Neural cell (in vitro differentiated cells): ENCODE results near the gene HDAC5. TPM values are rescaled to one million over a fixed set of nuclear protein-coding genes. Genes with fewer than 3 reads are reported as not detected.

Experiments
- H2AFZ ChIP-seq: fragments of 200-600, 300-800 bp; sonication (generic), shearing (Covaris generic); 2 replicates; pipeline ENCODE4 v1.6.0; 2014; ENCODE audit warnings: low read depth, mild to moderate bottlenecking, antibody characterized with exemption, low read length, moderate library complexity
- H3F3A ChIP-seq: fragments of 200-600 bp; shearing (Covaris generic); 2 replicates; pipeline ENCODE4 v1.6.1; 2016; ENCODE audit warnings: mild to moderate bottlenecking, moderate library complexity, mixed read lengths, antibody characterized with exemption, low read length; ENCODE audit not compliant: insufficient read depth, poor library complexity, severe bottlenecking
- H3K27ac ChIP-seq: fragments of 200-600, 300-800 bp; sonication (generic), shearing (Covaris generic); 2 replicates; pipeline ENCODE4 v1.5.1; 2014; ENCODE audit warnings: mild to moderate bottlenecking, low read length, moderate library complexity
- H3K27me3 ChIP-seq: fragments of 300-800, 200-600 bp; sonication (generic), shearing (Covaris generic); 2 replicates; pipeline ENCODE4 v1.6.0; 2014; ENCODE audit warnings: mild to moderate bottlenecking, low read depth, low read length, moderate library complexity; ENCODE audit not compliant: insufficient read depth
- H3K36me3 ChIP-seq: fragments of 300-800, 200-600 bp; sonication (generic), shearing (Covaris generic); 2 replicates; pipeline ENCODE4 v1.5.1; 2014; ENCODE audit warnings: mild to moderate bottlenecking, antibody characterized with exemption, low read length, moderate library complexity; ENCODE audit not compliant: insufficient read depth
- H3K4me2 ChIP-seq: fragments of 300-800, 200-600 bp; sonication (generic), shearing (Covaris generic); 2 replicates; pipeline ENCODE4 v1.6.0; 2014; ENCODE audit warnings: mild to moderate bottlenecking, low read length
- H3K4me3 ChIP-seq: fragments of 300-800, 200-600 bp; sonication (generic), shearing (Covaris generic); 2 replicates; pipeline ENCODE4 v1.5.1; 2014; ENCODE audit warnings: mild to moderate bottlenecking, low read length, moderate library complexity
- H3K79me2 ChIP-seq: fragments of 200-600 bp; shearing (Covaris generic); replicated peaks from 2 replicates; pipeline ENCODE4 v1.6.0; 2014; ENCODE audit warnings: mild to moderate bottlenecking, low read length, moderate library complexity; ENCODE audit not compliant: insufficient read depth
- H3K9ac ChIP-seq: fragments of 300-800, 200-600 bp; sonication (generic), shearing (Covaris generic); 2 replicates; pipeline ENCODE4 v1.6.1; 2016; ENCODE audit warnings: mild to moderate bottlenecking, low read length, mixed read lengths
- H3K9me2 ChIP-seq: fragments of 200-600 bp; shearing (Covaris generic); 2 replicates; pipeline ENCODE4 v1.6.1; 2016; ENCODE audit warnings: mild to moderate bottlenecking, low read length, mixed read lengths; ENCODE audit not compliant: insufficient read depth
- H3K9me3 ChIP-seq: fragments of 200-600, 300-800 bp; sonication (generic), shearing (Covaris generic); 2 replicates; pipeline ENCODE4 v1.6.1; 2016; ENCODE audit warnings: mild to moderate bottlenecking, mixed run types, low read length, moderate library complexity, mixed read lengths
- H4K20me1 ChIP-seq: fragments of 200-600 bp; shearing (Covaris generic); 2 replicates; pipeline ENCODE4 v1.6.1; 2016; ENCODE audit warnings: mild to moderate bottlenecking, mixed run types; ENCODE audit not compliant: insufficient read depth
- CTCF ChIP-seq: fragments of 450-650 bp; IDR thresholded peaks from 2 replicates; pipeline ENCODE4 v1.5.1; 2014; ENCODE audit warnings: antibody characterized with exemption, mild to moderate bottlenecking, moderate library complexity; ENCODE audit not compliant: poor library complexity, severe bottlenecking
- EP300 ChIP-seq: fragments of 450-650 bp; conservative IDR thresholded peaks from 2 replicates; pipeline ENCODE4 v1.6.1; 2014; ENCODE audit warnings: antibody characterized with exemption, mild to moderate bottlenecking, moderate library complexity; ENCODE audit not compliant: poor library complexity, severe bottlenecking
- EZH2 ChIP-seq: fragments of 200-600, 300-800 bp; shearing (Covaris generic), sonication (generic); IDR thresholded peaks from 2 replicates; pipeline ENCODE4 v1.6.1; 2014; ENCODE audit warnings: antibody characterized with exemption, low read length, borderline replicate concordance, mild to moderate bottlenecking; ENCODE audit not compliant: insufficient read depth, poor library complexity, severe bottlenecking
- MXI1 ChIP-seq: fragments of 450-650 bp; conservative IDR thresholded peaks from 2 replicates; pipeline ENCODE4 v1.6.1; 2014; ENCODE audit warnings: antibody characterized with exemption, mild to moderate bottlenecking; ENCODE audit not compliant: poor library complexity, severe bottlenecking
- POLR2AphosphoS5 ChIP-seq: IDR thresholded peaks from 2 replicates; pipeline ENCODE4 v1.6.1; 2012
- RAD21 ChIP-seq: fragments of 450-650 bp; conservative IDR thresholded peaks from 2 replicates; pipeline ENCODE4 v1.6.1; 2014; ENCODE audit warnings: antibody characterized with exemption, mild to moderate bottlenecking, moderate library complexity
- REST ChIP-seq: IDR thresholded peaks from 2 replicates; pipeline ENCODE4 v1.6.1; 2012; ENCODE audit warnings: borderline replicate concordance
- SMC3 ChIP-seq: fragments of 450-650 bp; conservative IDR thresholded peaks from 2 replicates; pipeline ENCODE4 v1.6.1; 2014; ENCODE audit warnings: antibody characterized with exemption, mild to moderate bottlenecking, moderate library complexity; ENCODE audit not compliant: poor library complexity
- TAF1 ChIP-seq: IDR thresholded peaks from 2 replicates; pipeline ENCODE4 v1.6.1; 2012; ENCODE audit warnings: low read depth
- polyA plus RNA-seq: library from polyadenylated mRNA; depleted of rRNA; stranded (reverse); fragments of >200 nt; gene quantifications from 2 replicates; pipeline ENCODE4 v1.2.3, GENCODE V29; 2014

The HDAC5 gene
- polyA plus RNA-seq, 1 donor from 2014 or later = 97.8 TPM

- Histone ChIP-seq H3K9me2 (no peaks in the 10 kb centered on the region), H3K9me3 (no peaks in the 10 kb centered on the region), H3K4me2 (peak overlapping the region; percentile 32), H3K4me3 (peak overlapping the region; percentile 73), H3F3A (no peaks in the 10 kb centered on the region), H3K79me2 (peaks cover 44% of the 10 kb centered on the region), H4K20me1 (no peaks in the 10 kb centered on the region), H3K36me3 (no peaks in the 10 kb centered on the region), H3K27ac (peak overlapping the region; percentile 88), H3K27me3 (no peaks in the 10 kb centered on the region), H3K9ac (peak overlapping the region; percentile 83), H2AFZ (peak overlapping the region; percentile 7)
- TF ChIP-seq EP300 = no peak
- TF ChIP-seq MXI1 = peak; percentile 64
Observed at GRCh38 chr17:44065668-44066203, 57.7 kb downstream of the HDAC5 start.

DNA sequence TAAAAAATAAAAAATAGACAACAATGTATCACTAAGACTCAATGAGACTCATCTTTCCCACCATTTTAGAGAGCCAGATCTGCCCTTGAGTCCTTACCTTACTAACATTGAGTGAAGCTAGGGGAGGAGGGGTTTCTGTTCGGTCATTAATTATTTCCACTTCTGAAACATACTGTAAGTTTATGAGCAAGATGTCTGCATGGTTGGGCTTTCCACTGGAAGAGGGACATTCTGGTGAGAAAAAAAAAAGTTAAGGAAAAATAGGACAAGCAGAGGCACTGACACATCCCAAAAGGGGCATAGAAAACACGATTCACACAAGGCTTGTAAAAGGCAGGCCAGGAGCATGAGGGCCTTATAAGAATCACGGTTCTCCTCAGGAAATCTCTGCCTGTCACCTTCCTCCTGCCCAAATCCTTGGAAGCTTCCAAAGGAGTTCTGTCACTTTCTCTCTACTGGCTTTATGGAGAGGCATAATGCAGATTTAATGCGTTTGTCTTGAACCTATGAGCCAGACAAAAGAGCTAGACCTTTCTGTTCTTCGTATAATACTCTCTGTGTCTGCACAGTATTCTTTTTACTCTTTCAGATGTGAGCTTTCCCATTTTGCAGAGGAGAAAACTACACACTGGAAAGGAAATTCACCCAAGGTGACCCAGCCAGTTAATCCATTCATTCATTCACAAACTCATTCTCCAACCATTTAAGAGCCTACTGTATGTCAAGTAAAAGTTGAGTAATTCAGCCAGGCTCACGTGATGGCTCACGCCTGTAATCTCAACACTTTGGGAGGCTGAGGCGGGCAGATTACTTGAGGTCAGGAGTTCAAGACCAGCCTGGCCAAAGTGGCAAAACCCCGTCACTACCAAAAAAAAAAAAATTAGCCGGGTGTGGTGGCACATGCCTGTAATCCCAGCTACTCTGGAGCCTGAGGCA lies 59.5 kb downstream of the HDAC5 start:
- Histone ChIP-seq H3K4me2 (no peak overlapping the region), H3K27ac (no peak overlapping the region)

GRCh38 chr17:44062871-44063270 lies 60.6 kb downstream of the HDAC5 start:
- Histone ChIP-seq H3K79me2 (peaks cover 55% of the 10 kb centered on the region), H3F3A (no peaks in the 10 kb centered on the region), H3K9me2 (no peaks in the 10 kb centered on the region), H3K27ac (no peak overlapping the region), H3K27me3 (no peaks in the 10 kb centered on the region), H4K20me1 (no peaks in the 10 kb centered on the region), H3K9ac (no peak overlapping the region), H3K9me3 (no peaks in the 10 kb centered on the region), H3K4me3 (no peak overlapping the region), H3K36me3 (no peaks in the 10 kb centered on the region), H3K4me2 (no peak overlapping the region), H2AFZ (no peak overlapping the region)
- TF ChIP-seq EZH2 (no peak), POLR2AphosphoS5 (no peak), TAF1 (no peak), SMC3 (no peak), RAD21 (no peak), REST (no peak), EP300 (no peak), CTCF (no peak), MXI1 (no peak)

More for the DNA sequence above, 59.5 kb downstream of the HDAC5 start:
- Histone ChIP-seq H3F3A (no peaks in the 10 kb centered on the region), H3K27me3 (no peaks in the 10 kb centered on the region), H3K36me3 (no peaks in the 10 kb centered on the region), H2AFZ (no peak overlapping the region), H4K20me1 (no peaks in the 10 kb centered on the region), H3K79me2 (peaks cover 55% of the 10 kb centered on the region), H3K4me3 (no peak overlapping the region), H3K9ac (no peak overlapping the region), H3K9me2 (no peaks in the 10 kb centered on the region), H3K9me3 (no peaks in the 10 kb centered on the region)
- no peak for TF ChIP-seq EZH2
- no peak for TF ChIP-seq EP300
- TF ChIP-seq TAF1 = no peak
- no peak for TF ChIP-seq POLR2AphosphoS5
